CD1c-positive myeloid dendritic cell (primary cell): ENCODE data around the gene SVIL.
"Not testable (repeated sequence)": the region's sequence is repeated elsewhere in the genome, so short reads cannot be mapped to it uniquely, and the experiment has no call there.

Experiments
- DNase-seq: peaks from one replicate; pipeline ENCODE4 v3.0.0-alpha.2; 2016; ENCODE audit errors: extremely low spot score

The SVIL gene

DNA sequence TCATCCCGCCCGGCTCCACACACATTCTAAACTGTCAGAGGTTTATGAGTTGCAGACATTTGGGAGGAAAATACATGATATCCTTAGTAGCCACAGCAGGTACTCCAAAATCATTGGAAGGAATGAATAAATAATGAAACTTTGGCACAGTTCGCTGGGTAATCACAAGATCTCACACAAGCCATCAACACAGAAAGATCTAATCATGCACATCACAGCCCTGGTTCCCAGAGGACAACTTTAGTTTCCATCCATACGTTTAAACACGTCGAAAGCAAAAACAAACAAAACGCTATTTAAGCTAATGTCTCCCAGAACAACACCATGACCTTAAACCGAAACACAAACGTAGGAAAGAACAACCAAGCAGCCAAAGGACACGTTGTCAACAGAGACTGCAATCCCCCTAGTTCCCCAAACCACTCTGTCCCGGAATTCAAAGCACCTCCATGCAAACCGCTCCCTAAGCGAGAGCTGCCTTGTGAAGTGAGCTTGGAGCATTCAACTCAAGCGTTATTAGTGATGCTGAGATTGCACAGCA, 12.3 kb downstream of the SVIL start:
- DNase-seq = no peak

DNA sequence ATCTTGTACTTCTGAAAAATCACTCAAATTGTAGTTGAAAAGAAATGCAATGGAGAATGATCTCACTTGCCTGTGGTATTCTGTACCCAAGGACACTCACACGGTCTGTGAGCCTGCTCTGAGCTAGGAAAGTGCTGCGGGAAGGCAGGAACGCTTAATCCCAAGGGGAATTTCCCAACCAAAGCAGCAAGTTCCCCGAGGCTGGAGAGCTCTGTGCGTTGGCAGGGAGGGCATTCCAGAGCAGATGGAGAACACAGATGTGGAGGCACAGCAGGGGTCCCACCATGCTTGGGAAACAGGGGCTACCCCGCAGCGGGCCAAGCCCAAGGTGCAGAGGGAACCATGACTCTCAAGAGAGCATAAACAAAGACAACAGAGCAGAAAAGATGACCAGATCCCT, 13.6 kb downstream of the SVIL start:
- DNase-seq = no peak

DNA sequence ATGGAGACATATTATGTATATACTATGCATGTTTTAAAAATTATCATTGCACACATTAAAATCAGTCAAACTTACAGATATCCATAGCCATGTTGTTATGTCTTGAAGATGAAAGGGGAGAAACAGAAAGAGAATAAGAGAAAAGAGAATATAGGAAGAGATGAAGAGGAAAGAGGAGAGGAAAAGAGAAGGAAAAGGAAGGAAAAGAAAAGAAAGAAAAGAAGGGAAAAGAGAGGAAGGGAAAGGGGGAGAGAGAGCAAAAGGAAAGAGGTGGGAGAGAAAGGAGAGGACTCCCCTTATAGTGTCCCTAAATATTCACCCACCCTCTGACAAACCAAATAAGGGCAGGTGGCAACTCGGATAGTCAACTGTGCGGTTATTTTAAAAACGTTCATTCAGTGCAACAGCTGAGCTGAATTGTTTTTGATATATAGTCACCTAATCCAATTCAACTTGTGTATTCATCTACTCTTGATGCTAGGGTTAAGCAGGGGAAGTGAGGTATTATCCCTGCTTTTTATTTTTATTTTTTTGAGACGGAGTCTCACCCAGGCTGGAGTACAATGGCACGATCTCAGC, 14.6 kb downstream of the SVIL start:
- DNase-seq = no peak

DNA sequence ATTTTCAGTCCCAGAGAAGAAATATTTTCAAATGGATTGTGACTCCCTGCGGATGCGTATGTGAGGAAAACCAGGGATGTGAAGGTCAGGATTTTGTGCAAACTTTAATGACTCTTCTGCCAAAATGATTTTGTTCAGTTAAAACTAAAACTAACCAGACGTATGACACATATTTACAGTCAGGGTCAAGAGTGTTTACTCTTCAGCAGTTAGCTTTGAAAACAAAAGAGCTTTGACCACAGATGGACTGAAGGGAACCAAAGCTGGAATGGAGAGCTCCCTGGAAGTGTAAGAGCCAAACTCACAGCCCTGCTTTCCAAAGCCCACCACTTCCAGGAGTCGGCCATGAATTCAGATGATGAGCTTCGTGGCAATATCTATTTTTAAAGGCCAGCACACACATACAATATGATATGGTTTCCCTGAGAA, 15.5 kb downstream of the SVIL start:
- DNase-seq = no peak

DNA sequence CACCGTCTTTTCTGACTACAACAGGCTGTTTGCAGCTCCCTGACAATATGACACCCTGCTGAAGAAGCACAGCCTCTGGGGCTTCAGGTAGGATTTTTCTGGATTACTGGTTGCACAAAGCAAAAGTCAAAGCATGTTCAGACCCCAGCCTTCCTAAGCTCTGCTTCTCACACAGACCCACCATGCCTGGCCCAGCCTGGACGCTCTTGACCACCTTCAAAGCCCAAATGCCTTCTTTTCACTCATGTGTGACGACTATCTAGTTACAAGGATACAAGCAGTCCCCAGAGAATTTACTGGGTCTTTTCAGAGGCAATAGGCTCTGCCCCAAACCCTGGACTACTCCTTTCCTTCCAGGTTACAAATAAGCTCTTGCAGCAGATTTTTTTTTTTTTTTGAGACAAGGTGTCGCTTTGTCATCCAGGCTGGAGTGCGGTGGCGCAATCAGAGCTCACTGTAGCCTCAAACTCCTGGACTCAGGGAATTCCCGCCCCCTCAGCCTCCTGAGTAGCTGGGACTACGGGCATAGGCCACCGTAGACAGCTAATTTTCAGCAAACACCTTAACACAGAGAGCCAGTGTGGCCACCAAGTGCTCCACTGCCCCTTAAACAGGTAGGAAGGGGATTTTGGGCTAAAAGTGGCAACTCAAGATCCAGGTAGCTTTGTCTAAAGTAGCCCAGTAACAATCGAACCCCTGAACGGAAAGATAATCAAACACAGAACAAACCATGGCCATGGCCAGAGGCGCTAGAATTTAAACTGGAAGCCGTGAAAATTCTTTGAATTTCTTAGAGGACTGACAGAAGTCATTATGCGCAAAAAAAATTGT, 16.2 kb downstream of the SVIL start:
- no peak for DNase-seq

DNA sequence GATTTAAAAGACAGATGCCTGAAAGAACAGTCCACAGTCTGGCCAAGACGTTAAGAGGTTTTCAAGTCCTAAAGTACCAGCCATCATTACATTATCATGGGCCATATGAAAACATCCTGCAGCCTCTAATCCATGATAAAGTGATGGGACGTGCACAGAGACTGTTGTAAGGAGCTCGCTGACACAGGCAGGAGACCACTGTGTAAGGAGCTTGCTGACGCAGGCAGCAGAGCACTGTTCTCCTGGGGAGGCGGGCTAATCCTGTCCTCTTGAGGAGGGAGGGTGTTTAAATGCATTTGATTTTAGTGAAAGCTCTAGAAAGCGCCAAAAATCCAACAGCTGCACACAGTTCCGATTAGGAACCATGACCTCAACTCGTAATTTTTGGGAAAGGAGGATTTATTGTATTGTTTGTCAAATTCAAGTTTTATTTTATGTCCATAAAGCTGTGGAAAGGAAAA, 16.9 kb downstream of the SVIL start:
- DNase-seq = no peak

DNA sequence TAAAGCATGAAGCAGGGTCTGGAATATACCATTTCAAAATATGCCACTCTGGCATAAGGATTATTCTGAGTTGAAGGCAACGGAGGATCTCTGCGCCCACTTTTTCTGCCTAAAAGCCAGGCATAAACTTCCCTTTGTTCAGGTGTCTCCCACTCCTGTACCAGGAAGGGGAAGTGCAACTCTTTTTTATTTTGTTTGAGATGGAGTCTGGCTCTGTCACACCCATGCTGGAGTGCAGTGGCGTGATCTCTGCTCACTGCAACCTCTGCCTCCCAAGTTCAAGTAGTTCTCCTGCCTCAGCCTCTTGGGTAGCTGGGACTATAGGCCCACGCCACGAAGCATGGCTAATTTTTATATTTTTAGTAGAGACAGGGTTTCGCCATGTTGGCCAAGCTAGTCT, 18.2 kb downstream of the SVIL start:
- no peak for DNase-seq

DNA sequence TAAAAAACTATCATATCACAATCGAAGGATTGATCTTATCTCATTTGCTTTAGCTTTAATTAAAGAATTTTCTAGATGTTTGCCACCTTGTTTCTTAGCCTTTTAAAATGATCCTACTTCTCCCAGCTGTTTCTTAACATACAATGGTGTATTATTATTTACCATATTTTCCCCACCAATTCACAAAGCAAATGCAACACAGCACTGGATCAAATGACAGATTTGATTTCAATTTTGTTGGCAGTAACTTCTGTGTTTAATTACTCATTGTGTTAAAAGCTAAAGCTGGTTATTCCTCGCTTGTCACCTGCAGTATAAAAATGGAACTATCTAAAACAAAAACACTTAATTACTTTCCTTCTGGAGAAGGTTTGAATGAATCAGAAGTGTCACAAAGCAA, 19.6 kb downstream of the SVIL start:
- DNase-seq = no peak

DNA sequence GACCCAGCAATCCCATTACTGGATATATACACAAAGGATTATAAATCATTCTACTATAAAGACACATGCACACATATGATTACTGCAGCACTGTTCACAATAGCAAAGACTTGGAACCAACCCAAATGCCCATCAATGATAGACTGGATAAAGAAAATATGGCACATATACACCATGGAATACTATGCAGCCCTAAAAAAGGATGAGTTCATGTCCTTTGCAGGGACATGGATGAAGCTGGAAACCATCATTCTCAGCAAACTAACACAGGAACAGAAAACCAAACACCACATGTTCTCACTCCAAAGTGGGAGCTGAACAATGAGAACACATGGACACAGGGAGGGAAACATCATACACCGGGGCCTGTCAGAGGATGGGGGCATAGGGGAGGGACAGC, 20.5 kb downstream of the SVIL start:
- not testable (repeated sequence) for DNase-seq

DNA sequence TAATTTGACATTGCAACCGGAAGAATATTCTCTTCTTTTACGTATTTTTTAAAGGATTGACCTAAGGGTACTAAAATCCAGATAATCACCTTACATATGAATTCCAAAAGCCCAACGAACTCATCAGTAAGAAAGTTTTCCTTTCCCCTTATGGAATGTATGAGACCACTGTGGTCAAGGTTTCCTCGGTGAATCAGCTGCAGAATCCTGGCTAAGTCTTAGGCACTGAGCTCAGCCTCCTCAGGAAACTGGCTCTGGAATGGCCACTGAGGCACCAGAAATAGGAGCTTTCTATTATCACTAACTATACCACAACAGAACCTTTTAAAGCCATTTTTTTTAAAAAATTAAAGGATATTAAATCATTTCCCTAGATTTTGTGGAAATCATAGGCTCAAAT, 21.0 kb downstream of the SVIL start:
- DNase-seq = no peak

DNA sequence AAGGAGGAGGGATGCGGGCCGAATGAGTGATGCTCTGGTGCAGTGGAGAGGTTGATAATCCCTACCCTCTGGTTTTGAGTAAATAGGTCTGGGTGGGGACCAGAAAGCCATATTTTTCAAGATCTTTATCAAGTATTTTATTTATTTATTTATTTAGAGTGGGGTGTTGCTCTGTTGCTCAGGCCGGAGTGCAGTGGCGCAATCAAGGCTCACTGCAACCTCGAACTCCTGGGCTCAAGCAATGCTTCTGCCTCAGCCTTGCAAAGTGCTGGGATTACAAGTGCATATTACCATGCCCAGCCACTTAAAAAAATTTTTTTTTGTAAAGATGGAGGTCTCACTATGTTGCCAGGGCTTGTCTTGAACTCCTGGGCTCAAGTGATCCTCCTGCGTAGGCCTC, 21.6 kb downstream of the SVIL start:
- DNase-seq = no peak

DNA sequence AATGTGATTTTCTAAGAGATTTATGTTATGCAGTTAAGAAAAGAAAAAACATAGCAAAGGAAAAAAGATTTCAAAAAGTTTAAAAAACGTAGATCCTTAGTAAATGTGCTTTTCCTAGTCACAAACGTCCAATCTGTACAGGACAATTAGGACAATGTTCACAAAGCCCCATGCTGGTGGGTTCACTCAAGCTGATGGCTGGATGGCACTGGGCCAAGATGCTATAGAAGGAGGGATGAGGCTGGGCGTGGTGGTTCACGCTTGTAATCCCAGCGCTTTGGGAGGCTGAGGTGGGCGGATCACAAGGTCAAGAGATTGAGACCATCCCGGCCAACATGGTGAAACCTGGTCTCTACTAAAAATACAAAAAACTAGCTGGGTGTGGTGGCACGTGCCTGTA, 22.1 kb downstream of the SVIL start:
- DNase-seq = no peak

DNA sequence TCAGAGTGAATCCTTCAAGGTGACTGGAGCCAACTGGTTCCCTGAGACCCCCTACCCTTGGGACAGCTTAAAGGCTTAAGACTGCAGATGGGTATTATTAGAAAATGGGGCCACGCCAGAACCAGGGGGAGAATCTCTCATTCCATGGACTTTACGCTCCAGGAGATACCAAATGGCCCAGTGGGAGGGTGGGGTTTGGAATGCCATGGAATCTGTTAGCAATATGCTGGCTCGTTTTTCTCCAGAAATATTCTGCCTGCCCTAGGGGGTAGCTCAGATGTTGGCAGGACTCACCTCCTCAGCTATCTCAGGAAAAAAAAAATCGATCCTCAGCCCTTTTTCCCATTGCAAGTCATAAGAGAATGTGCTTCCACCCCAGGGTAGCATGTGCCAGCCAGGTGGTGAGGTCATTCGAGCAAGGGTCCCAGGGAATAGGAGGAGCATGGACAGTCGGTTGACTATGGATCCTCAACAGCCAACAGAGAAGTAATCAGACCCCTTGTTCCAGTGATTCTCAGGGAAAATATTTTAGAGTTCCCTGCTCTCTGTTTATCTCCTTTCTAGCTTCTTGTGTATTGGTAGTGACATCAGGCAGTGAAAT, 22.9 kb downstream of the SVIL start:
- DNase-seq = no peak

DNA sequence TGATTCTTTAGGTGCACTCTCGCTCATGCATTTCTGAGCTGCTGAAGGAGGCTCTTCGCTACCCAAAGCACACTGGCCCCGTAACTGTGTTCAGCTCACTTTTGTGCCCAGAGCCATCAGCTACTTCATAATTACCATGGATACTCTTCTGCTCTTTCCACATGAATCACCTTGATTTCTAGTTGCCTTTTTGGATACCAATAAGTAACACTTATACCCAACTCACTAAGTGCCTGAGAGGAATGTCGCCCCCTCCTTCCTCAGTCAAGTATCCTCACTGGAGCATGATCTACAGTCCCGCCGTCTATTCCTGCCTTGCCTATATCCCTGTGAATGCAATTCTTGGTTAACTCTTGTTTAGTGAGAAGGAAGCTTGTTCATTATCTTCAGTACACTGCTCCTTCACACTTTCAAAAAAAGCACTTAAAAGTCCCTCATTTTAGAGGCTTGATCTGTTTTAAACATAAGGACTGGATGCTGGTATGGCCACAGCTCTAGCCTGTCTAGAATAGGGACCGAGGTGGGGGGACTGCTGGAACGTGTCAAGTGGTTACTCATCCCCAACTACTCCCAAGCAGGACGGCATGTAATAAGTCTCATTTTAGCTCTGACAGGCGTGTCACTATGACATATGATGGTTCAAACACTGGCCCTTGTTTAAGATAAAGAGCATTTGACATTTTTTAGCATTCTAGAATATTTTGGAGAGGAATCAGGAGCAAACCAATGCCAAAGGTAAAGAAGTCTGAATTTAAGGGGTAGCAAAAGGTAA, 23.7 kb downstream of the SVIL start:
- no peak for DNase-seq

DNA sequence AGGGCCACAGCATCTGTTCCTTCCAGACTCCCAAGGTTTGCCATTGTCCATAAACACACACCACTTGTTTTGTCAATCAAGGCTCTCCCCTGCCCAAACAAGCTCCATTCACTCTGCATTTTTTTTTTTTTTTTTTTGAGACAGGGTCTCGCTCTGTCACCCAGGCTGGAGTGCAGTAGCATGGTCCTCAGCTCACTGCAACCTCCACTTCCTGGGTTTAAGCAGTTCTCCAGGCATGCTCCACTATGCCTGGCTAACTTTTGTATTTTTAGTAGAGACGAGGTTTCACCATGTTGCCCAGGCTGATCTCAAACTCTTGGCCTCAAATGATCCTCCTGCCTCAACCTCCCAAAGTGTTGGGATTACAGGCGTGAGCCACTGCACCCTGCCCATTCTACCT, 24.4 kb downstream of the SVIL start:
- DNase-seq = not testable (repeated sequence)

DNA sequence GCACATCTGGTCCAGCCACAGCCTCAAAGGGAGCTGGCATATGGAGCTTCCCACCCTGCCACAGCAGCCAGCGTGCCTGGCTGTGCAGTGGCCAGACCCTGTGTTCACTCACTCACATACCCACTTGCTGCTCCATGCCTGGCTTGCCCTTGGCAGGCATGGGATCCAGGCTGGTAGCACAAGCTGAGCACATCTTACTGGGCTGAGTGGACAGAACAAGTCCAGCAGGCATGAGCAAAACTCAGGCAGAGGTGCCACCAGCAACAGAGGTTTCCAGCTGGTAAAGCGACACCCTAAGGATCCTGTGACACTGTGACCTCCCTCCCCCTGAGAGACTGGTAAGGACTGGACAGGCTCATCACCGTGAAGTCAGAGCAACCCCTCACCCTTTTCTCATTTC, 25.1 kb downstream of the SVIL start:
- DNase-seq = no peak

DNA sequence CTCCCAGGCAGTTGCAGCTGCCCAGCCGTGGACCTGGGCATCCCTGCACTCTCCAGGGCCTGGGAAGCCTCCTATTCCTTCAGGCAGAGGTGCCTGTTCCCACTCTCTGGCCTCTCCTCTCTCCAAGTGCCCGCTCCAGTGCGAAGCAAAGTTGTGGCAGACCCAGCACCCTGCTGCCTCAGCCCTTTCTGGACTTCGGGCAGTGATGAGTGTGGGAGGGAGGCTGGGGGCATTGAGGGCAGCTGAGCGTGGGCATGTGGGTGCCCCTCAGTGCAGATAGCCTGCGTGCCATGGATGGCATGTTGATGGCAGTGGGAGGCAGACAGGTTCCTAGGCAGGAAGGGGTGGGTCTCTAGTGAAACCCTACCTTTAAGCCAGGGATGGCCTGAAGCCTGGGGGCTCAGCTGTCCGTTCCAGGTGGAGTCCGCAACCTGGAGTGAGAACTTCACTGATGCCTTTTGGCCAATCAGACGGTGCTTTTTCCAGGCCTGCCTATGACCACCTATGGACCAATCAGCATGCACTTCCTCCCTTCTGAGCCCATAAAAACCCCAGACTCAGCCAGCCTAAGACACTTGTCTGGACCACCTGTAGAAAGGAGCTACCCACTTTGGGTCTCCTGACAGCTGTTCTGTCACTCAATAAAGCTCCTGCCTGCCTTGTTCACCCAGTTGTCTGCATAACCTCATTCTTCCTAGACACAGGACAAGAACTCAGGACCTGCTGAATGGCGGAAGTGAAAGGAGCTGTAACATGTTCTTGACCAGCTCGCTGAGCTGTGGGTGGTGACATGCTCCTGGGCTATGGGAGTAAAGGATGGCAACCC, 26.1 kb downstream of the SVIL start:
- no peak for DNase-seq

DNA sequence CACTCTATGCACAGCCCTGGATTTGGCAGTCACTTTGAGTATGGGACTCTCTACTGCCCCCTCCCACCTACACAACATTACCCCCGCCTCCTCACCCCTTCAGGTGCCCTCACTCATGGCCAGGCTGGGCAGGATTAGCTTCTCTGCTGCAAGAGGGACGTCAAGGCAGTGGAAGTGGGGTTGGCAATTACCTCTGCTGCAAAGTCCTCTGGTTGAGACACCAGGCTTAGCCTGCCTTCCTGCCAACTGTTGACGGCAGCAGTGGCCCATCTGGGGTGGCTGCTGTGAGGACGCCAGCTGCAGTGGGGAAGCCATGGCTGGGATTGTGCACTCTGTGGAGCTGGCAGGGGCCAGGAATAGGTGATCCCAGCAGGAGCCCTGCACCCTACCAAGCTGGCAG, 26.7 kb downstream of the SVIL start:
- DNase-seq = no peak

DNA sequence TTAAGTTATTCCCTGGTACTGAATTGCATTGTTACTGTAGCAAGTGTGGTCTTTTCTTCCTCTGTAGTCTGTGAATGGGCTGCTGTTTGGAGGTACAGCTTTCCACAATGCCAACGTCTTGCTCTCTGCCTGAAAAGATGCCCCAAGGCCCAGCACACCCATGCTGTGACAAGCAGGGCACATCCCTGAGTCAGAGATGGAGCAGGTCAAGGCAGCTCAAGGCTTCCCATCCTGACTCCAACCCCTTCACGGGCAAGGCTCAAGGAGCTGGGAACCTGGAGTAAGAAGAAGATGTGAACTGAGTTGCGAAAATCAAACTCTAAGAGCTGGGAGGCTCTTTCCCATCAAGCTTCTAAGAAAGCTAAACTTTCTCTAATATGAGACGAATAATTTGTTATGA, 27.2 kb downstream of the SVIL start:
- no peak for DNase-seq

DNA sequence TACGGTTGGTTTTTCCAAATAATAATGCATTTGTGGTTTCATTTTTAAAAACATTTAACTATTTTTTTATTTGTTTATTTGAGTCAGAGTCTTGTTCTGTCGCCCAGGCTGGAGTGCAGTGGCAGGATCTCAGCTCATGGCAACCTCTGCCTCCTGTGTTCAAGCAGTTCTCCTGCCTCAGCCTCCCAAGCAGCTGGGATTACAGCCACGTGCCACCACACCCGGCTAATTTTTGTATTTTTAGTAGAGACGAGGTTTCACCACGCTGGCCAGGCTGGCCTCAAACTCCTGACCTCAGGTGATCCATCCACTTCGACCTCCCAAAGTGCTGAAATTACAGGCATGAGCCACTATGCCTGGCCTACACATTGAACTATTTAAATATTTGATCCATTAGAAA, 28.1 kb downstream of the SVIL start:
- not testable (repeated sequence) for DNase-seq

DNA sequence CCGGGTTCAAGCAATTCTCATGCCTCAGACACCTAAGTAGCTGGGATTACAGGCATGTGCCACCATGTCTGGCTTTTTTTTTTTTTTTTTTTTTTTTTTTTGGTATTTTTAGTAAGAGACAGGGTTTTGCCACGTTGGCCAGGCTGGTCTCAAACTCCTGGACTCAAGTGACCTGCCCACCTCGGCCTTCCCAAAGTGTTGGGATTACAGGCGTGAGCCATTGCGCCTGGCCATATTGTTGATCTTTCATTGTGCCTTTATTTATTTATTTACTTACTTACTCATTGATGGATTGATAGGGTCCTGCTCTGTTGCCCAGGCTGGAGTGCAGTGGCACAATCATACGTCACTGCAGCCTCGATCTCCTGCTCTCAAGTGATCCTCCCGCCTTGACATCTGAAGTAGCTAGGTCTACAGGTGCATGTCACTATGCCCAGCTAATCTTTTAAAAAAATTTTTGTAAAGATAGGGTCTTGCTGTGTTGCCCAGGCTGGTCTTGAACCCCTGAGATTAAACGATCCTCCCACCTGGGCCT, 30.4 kb downstream of the SVIL start:
- DNase-seq = no peak
